K562 (cell line): ENCODE data around the gene NEMF. TPM values are rescaled to one million over a fixed set of nuclear protein-coding genes. Genes with fewer than 3 reads are reported as not detected.
A peak's percentile ranks its signal among the peaks of the same experiment; 100 is the strongest.

Experiments used
- CXXC5 ChIP-seq: fragments of 250-450 bp; sonication (Bioruptor Pico); IDR thresholded peaks from 2 replicates; pipeline ENCODE4 v1.8.0; 2022; ENCODE audit warnings: inconsistent platforms, mild to moderate bottlenecking, moderate library complexity
- FOSL1 ChIP-seq: fragments of 200-800 bp; sonication (Bioruptor generic); conservative IDR thresholded peaks from 2 replicates; pipeline ENCODE4 v1.6.1; 2016; ENCODE audit warnings: missing genetic modification characterization, missing compliant biosample characterization
- FOXA3 ChIP-seq, 2 experiments: fragments of 450-650 bp in 1 of 2; sonication (generic) in 1 of 2; formaldehyde crosslinking; IDR thresholded peaks in 1 of 2; conservative IDR thresholded peaks in 1 of 2; 2 replicates each; pipeline versions ENCODE4 v1.4.0 to v1.8.0; 2020 to 2022; ENCODE audit warnings: mild to moderate bottlenecking in 2 of 2, missing genetic modification reagents in 1 of 2
- FOXK2 ChIP-seq, 2 experiments: fragments of 450-650 bp; IDR thresholded peaks in 1 of 2; conservative IDR thresholded peaks in 1 of 2; 2 replicates each; pipeline ENCODE4 v1.6.1; 2016; ENCODE audit warnings: low read depth in 2 of 2, mild to moderate bottlenecking in 1 of 2
- JUN ChIP-seq, 2 experiments: sonication (generic) in 1 of 2; formaldehyde crosslinking in 1 of 2; IDR thresholded peaks; 2 replicates each; pipeline versions ENCODE4 v1.6.1 to v1.8.0; 2012 to 2022; ENCODE audit warnings: borderline replicate concordance in 2 of 2, mild to moderate bottlenecking in 2 of 2, improper control_type of control experiment in 1 of 2, low read depth in 1 of 2, low read length in 1 of 2, missing genetic modification reagents in 1 of 2
- JUND ChIP-seq, 2 experiments: IDR thresholded peaks; 2 replicates in 1 of 2; 3 replicates in 1 of 2; pipeline ENCODE4 v1.6.1; 2011; ENCODE audit warnings: borderline replicate concordance in 2 of 2, low read depth in 2 of 2, low read length in 2 of 2, improper control_type of control experiment in 1 of 2, missing biosample characterization in 1 of 2, missing genetic modification characterization in 1 of 2, missing genetic modification reagents in 1 of 2
- NBN ChIP-seq: fragments of 450-650 bp; IDR thresholded peaks from 2 replicates; pipeline ENCODE4 v1.6.1; 2016; ENCODE audit warnings: low read depth, mild to moderate bottlenecking
- RCOR1 ChIP-seq, 2 experiments: IDR thresholded peaks; 2 replicates each; pipeline ENCODE4 v1.6.1; 2012; ENCODE audit warnings: low read depth in 2 of 2, low read length in 2 of 2, borderline replicate concordance in 1 of 2, improper control_type of control experiment in 1 of 2
- SMARCE1 ChIP-seq: fragments of 450-650 bp; IDR thresholded peaks from 2 replicates; pipeline ENCODE4 v1.7.1; 2016; ENCODE audit warnings: mild to moderate bottlenecking
- SMC3 ChIP-seq: conservative IDR thresholded peaks from 2 replicates; pipeline ENCODE4 v1.6.1; 2011; ENCODE audit warnings: low read depth, low read length, improper control_type of control experiment; ENCODE audit not compliant: insufficient read depth
- TARDBP ChIP-seq: fragments of 450-650 bp; IDR thresholded peaks from 2 replicates; pipeline ENCODE4 v1.6.1; 2016
- ZFX ChIP-seq: sonication (generic); formaldehyde crosslinking; IDR thresholded peaks from 2 replicates; pipeline ENCODE4 v1.8.0; 2022; ENCODE audit warnings: mild to moderate bottlenecking, missing genetic modification reagents, moderate library complexity
- ZNF146 ChIP-seq: IDR thresholded peaks from one replicate; pipeline ENCODE4 v1.6.1; 2018; ENCODE audit warnings: missing compliant biosample characterization; ENCODE audit not compliant: unreplicated experiment
- ZNF408 ChIP-seq: fragments of 250-450 bp; sonication (Bioruptor Pico); IDR thresholded peaks from 2 replicates; pipeline ENCODE4 v1.4.0; 2020; ENCODE audit warnings: low read depth, mild to moderate bottlenecking, moderate library complexity
- ZNF584 ChIP-seq: fragments of 200-800 bp; sonication (Bioruptor generic); IDR thresholded peaks from 2 replicates; pipeline ENCODE4 v1.6.1; 2016; ENCODE audit warnings: low read depth, mild to moderate bottlenecking, missing genetic modification characterization, missing compliant biosample characterization
- polyA plus RNA-seq, 8 experiments: library from polyadenylated mRNA; depleted of rRNA in 4 of 8; stranded (reverse) in 5 of 8; unstranded in 3 of 8; fragments of >200 nt; fragmentation: Nextera tagmentation in 2 of 8; fragmentation: Illumina TruSeq in 1 of 8; extraction: Ambion mirVana in 2 of 8; extraction: Trizol in 1 of 8; gene quantifications; 2 replicates each; pipeline versions ENCODE4 v1.2.1 to v1.2.3, GENCODE V29; 2011 to 2014; ENCODE audit warnings: inconsistent platforms in 1 of 8, missing spikeins in 1 of 8
- total RNA-seq, 7 experiments: library from RNA; depleted of rRNA in 6 of 7; stranded (reverse); fragments of >200 nt in 6 of 7; fragmentation: Illumina TruSeq in 2 of 7; extraction: Trizol in 2 of 7; gene quantifications; 2 replicates each; pipeline versions ENCODE4 v1.2.1 to v1.2.3, GENCODE V29; 2011 to 2021; ENCODE audit warnings: low replicate concordance in 1 of 7
- TF ChIP-seq, protein P1 (sequence below): sonication (generic); formaldehyde crosslinking; IDR thresholded peaks from 2 replicates; pipeline ENCODE4 v1.8.0; 2022; ENCODE audit warnings: missing genetic modification reagents, mild to moderate bottlenecking, moderate library complexity, borderline replicate concordance
- TF ChIP-seq, protein P2 (sequence below), 3 experiments: IDR thresholded peaks in 2 of 3; conservative IDR thresholded peaks in 1 of 3; 2 replicates each; pipeline ENCODE4 v1.5.1; 2011 to 2012; ENCODE audit warnings: low read length in 3 of 3, mild to moderate bottlenecking in 3 of 3, control low read depth in 2 of 3, improper control_type of control experiment in 1 of 3, inconsistent platforms in 1 of 3, low read depth in 1 of 3, mixed read lengths in 1 of 3, moderate library complexity in 1 of 3; ENCODE audit not compliant: insufficient read depth in 2 of 3
- TF ChIP-seq, protein P3 (sequence below): fragments of 150-350 bp; conservative IDR thresholded peaks from 2 replicates; pipeline ENCODE4 v1.6.1; 2014; ENCODE audit warnings: low read length
- TF ChIP-seq, protein P4 (sequence below), 2 experiments: fragments of 450-650 bp in 1 of 2; sonication (generic) in 1 of 2; formaldehyde crosslinking in 1 of 2; IDR thresholded peaks in 1 of 2; conservative IDR thresholded peaks in 1 of 2; 2 replicates each; pipeline versions ENCODE4 v1.6.1 to v1.8.1; 2016 to 2023; ENCODE audit warnings: mild to moderate bottlenecking in 2 of 2, moderate library complexity in 2 of 2, inconsistent platforms in 1 of 2, missing genetic modification reagents in 1 of 2

Gene NEMF
- total and polyA plus RNA-seq, 9 of the 15 experiments (the other 6 are each of a cell fraction or from before 2014, with no cell fraction given): 38.8 to 94.4 (median 61.0) TPM

DNA sequence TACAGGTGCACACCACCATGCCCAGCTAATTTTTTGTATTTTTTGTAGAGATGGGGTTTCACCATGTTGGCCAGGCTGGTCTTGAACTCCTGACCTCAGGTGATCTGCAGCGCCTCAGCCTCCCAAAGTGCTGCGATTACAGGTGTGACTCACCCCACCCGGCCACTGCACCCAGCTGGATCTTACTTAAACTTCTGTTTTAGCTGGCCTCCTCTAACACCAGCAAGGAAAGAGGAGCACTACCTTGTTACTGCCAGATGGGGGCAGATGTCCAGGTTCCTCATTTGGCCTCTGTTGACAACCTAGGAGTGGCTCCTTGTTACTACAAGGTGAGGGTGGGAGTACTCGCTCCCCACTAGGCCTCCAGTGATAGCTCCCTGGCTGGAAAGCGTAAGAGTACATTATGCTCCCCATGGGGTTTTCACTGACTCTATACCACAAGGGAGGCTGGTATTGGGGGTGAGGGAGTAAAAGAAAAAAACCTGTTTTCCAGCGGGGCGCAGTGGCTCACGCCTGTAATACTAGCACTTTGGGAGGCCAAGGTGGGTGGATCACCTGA lies 27.1 kb upstream of the NEMF start (continued):
- TF ChIP-seq ZNF408: no peak
- TF ChIP-seq SMC3: peak; percentile 43; the same call in 1 of the 2 replicates
- TF ChIP-seq, protein P1, sequence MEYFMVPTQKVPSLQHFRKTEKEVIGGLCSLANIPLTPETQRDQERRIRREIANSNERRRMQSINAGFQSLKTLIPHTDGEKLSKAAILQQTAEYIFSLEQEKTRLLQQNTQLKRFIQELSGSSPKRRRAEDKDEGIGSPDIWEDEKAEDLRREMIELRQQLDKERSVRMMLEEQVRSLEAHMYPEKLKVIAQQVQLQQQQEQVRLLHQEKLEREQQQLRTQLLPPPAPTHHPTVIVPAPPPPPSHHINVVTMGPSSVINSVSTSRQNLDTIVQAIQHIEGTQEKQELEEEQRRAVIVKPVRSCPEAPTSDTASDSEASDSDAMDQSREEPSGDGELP: peak; percentile 92
- peak; percentile 18 to 75; a peak in 1 of 4 replicates for TF ChIP-seq FOXA3 (CRISPR knock-in tag; conservative IDR thresholded peaks at IDR 0.05 in 1 of 2, IDR thresholded peaks at IDR 0.05 in 1 of 2)
- peak; percentile 83 for TF ChIP-seq JUND (IDR thresholded peaks at IDR 0.05; ENCODE audit: borderline replicate concordance, low read depth, low read length)
- TF ChIP-seq JUND (tag; IDR thresholded peaks at IDR 0.05; ENCODE audit: borderline replicate concordance, low read depth, low read length): peak; percentile 73; the same call in 1 of the 3 replicates
- TF ChIP-seq TARDBP: no peak
- peak; percentile 91 for TF ChIP-seq FOXK2 (conservative IDR thresholded peaks at IDR 0.05 in 1 of 2, IDR thresholded peaks at IDR 0.05 in 1 of 2; ENCODE audit: low read depth in 2 of 2)
- TF ChIP-seq, protein P2, sequence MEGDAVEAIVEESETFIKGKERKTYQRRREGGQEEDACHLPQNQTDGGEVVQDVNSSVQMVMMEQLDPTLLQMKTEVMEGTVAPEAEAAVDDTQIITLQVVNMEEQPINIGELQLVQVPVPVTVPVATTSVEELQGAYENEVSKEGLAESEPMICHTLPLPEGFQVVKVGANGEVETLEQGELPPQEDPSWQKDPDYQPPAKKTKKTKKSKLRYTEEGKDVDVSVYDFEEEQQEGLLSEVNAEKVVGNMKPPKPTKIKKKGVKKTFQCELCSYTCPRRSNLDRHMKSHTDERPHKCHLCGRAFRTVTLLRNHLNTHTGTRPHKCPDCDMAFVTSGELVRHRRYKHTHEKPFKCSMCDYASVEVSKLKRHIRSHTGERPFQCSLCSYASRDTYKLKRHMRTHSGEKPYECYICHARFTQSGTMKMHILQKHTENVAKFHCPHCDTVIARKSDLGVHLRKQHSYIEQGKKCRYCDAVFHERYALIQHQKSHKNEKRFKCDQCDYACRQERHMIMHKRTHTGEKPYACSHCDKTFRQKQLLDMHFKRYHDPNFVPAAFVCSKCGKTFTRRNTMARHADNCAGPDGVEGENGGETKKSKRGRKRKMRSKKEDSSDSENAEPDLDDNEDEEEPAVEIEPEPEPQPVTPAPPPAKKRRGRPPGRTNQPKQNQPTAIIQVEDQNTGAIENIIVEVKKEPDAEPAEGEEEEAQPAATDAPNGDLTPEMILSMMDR (IDR thresholded peaks at IDR 0.05 in 2 of 3, conservative IDR thresholded peaks at IDR 0.05 in 1 of 3; ENCODE audit: insufficient read depth in 2 of 3, low read depth in 1 of 3, low read length in 3 of 3): peak; percentile 74 to 82 (median 75)
- peak; percentile 75 for TF ChIP-seq ZFX
- TF ChIP-seq NBN: no peak
- no peak for TF ChIP-seq CXXC5 (CRISPR knock-in tag)
- 0 out of 2 replicates have a peak, but pooled peaks have one; percentile 28 for TF ChIP-seq SMARCE1
- TF ChIP-seq JUN (IDR thresholded peaks at IDR 0.05; ENCODE audit: borderline replicate concordance, low read depth, low read length): 0 out of 2 replicates have a peak, but pooled peaks have one; percentile 24
- no peak for TF ChIP-seq JUN (CRISPR knock-in tag; IDR thresholded peaks at IDR 0.05; ENCODE audit: borderline replicate concordance)
- TF ChIP-seq FOSL1: peak; percentile 77
- no peak for TF ChIP-seq ZNF584
- TF ChIP-seq ZNF146: no peak
- TF ChIP-seq, protein P3, sequence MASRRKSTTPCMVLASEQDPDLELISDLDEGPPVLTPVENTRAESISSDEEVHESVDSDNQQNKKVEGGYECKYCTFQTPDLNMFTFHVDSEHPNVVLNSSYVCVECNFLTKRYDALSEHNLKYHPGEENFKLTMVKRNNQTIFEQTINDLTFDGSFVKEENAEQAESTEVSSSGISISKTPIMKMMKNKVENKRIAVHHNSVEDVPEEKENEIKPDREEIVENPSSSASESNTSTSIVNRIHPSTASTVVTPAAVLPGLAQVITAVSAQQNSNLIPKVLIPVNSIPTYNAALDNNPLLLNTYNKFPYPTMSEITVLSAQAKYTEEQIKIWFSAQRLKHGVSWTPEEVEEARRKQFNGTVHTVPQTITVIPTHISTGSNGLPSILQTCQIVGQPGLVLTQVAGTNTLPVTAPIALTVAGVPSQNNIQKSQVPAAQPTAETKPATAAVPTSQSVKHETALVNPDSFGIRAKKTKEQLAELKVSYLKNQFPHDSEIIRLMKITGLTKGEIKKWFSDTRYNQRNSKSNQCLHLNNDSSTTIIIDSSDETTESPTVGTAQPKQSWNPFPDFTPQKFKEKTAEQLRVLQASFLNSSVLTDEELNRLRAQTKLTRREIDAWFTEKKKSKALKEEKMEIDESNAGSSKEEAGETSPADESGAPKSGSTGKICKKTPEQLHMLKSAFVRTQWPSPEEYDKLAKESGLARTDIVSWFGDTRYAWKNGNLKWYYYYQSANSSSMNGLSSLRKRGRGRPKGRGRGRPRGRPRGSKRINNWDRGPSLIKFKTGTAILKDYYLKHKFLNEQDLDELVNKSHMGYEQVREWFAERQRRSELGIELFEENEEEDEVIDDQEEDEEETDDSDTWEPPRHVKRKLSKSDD: no peak
- TF ChIP-seq, protein P4, sequence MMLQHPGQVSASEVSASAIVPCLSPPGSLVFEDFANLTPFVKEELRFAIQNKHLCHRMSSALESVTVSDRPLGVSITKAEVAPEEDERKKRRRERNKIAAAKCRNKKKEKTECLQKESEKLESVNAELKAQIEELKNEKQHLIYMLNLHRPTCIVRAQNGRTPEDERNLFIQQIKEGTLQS (IDR thresholded peaks at IDR 0.05): peak; percentile 74
- TF ChIP-seq, protein P4 (CRISPR knock-in tag; conservative IDR thresholded peaks at IDR 0.05): no peak
- TF ChIP-seq RCOR1 (IDR thresholded peaks at IDR 0.05; ENCODE audit: borderline replicate concordance in 1 of 2, low read depth in 2 of 2, low read length in 2 of 2): 0 out of 4 replicates have a peak, but pooled peaks of 1 of the 2 experiments have one; percentile 8
